GM10266 (cell line): ENCODE measurements around the gene CACNA1C.

Source experiments
- DNase-seq: peaks from one replicate; pipeline ENCODE4 v3.0.0; 2012; ENCODE audit errors: extremely low spot score
- TF ChIP-seq, protein P1 (sequence below): IDR thresholded peaks from 2 replicates; pipeline ENCODE4 v1.5.1; 2012; ENCODE audit warnings: mild to moderate bottlenecking, low read depth; ENCODE audit not compliant: control insufficient read depth, insufficient read depth; ENCODE audit errors: missing control alignments

CACNA1C gene

GRCh38 chr12:2061402-2061801 lies 8.6 kb downstream of the CACNA1C start:
- TF ChIP-seq, protein P1, sequence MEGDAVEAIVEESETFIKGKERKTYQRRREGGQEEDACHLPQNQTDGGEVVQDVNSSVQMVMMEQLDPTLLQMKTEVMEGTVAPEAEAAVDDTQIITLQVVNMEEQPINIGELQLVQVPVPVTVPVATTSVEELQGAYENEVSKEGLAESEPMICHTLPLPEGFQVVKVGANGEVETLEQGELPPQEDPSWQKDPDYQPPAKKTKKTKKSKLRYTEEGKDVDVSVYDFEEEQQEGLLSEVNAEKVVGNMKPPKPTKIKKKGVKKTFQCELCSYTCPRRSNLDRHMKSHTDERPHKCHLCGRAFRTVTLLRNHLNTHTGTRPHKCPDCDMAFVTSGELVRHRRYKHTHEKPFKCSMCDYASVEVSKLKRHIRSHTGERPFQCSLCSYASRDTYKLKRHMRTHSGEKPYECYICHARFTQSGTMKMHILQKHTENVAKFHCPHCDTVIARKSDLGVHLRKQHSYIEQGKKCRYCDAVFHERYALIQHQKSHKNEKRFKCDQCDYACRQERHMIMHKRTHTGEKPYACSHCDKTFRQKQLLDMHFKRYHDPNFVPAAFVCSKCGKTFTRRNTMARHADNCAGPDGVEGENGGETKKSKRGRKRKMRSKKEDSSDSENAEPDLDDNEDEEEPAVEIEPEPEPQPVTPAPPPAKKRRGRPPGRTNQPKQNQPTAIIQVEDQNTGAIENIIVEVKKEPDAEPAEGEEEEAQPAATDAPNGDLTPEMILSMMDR: no peak
- DNase-seq: no peak

DNA sequence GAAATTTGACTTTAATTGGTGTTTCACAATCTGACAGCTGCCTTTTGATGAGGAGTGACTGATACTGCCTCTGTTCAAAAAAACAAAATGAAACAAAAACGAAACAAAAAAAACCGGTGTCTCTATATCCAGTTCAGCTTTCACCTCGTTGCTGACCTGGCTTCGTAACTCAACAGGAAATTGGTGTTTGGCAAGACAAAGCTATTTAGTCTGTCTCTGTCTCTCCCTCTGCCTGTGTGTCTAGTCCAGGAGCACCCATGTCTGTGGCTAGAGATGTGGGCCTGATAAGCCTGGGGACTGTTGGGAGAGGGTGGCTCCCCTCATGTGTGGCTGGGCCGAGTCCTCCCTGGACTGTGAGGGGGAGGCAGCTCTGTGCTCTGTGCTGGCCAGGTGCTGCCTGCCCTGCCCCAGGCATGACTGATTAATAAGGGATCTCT lies 11.3 kb downstream of the CACNA1C start:
- peak; percentile 54 for DNase-seq
- TF ChIP-seq, protein P1: no peak

GRCh38 chr12:2068653-2069052 lies 15.9 kb downstream of the CACNA1C start:
- DNase-seq: no peak
- TF ChIP-seq, protein P1: no peak

GRCh38 chr12:2070440-2071045 lies 17.8 kb downstream of the CACNA1C start:
- TF ChIP-seq, protein P1: no peak
- no peak for DNase-seq

DNA sequence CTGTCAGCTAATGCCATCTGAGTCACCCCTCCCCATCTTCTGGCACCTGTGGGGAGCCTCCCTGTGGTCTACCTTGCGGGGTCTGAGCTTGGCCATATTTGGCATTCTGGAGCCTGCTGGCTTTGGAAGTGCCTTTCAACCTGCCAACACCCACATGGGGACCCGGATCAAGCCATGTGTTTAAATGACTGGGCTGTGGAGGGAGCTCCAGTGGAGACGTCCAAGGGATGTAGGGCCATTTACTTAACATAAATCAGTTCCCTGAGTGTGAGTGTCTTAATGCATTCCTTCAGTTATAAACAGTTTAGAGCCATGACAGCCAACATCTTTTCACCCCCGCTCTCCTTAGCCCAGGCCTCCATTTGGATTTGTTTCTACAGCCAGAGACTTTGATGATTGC lies 22.0 kb downstream of the CACNA1C start:
- DNase-seq: no peak
- TF ChIP-seq, protein P1: no peak

GRCh38 chr12:2075508-2076195 lies 22.9 kb downstream of the CACNA1C start:
- TF ChIP-seq, protein P1: no peak
- DNase-seq: no peak

- TF ChIP-seq, protein P1: no peak
- DNase-seq: no peak
Measured at GRCh38 chr12:2076196-2076570, 23.4 kb downstream of the CACNA1C start.
